Tibial nerve (tissue), 3 donors: ENCODE data around the gene ATRNL1.

Experiments
- POLR2A ChIP-seq, 2 donors: fragments of 450-650 bp; IDR thresholded peaks; one replicate each; pipeline ENCODE4 v1.6.1; 2017; ENCODE audit warnings: antibody characterized with exemption in 2 of 2, mild to moderate bottlenecking in 2 of 2, moderate library complexity in 2 of 2
- TF ChIP-seq, protein P1 (sequence below), 5 experiments: fragments of 200-600 bp in 3 of 5; fragments of 450-650 bp in 2 of 5; sonication (generic) in 3 of 5; IDR thresholded peaks; one replicate each; pipeline ENCODE4 v1.5.1; 2016 to 2019; ENCODE audit warnings: antibody characterized with exemption in 5 of 5, mild to moderate bottlenecking in 3 of 5, moderate library complexity in 2 of 5

DNA sequence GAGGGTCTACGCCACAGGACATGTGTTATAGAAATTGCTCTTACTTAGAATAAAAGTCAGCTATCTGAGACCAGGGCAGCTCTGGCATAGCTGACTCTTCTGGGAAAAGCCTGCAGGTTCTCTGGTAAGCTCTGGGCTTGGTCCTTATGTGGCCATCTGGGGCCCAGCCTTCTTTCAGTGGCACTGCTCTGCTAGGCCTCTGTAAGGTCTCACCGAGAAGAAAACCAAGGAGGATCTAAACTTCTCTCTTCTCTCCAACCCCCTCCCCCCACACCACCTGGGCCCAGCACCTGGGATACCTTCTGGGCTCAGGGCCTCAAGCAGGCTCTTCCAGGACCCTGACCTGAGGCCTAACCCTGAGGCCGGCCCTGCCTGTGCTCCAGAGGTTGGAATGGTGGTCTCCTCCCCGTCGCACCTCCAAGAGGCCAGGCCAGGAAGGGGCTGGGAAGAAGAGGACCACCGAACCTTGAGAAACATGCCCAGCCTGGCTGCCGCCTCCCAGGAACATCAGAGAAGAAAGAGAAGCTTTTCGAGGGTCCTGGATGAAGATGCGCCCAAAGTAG, 856.2 kb downstream of the ATRNL1 start:
- TF ChIP-seq, protein P1, sequence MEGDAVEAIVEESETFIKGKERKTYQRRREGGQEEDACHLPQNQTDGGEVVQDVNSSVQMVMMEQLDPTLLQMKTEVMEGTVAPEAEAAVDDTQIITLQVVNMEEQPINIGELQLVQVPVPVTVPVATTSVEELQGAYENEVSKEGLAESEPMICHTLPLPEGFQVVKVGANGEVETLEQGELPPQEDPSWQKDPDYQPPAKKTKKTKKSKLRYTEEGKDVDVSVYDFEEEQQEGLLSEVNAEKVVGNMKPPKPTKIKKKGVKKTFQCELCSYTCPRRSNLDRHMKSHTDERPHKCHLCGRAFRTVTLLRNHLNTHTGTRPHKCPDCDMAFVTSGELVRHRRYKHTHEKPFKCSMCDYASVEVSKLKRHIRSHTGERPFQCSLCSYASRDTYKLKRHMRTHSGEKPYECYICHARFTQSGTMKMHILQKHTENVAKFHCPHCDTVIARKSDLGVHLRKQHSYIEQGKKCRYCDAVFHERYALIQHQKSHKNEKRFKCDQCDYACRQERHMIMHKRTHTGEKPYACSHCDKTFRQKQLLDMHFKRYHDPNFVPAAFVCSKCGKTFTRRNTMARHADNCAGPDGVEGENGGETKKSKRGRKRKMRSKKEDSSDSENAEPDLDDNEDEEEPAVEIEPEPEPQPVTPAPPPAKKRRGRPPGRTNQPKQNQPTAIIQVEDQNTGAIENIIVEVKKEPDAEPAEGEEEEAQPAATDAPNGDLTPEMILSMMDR (IDR thresholded peaks at IDR 0.05): no peak
- no peak for TF ChIP-seq POLR2A (IDR thresholded peaks at IDR 0.05)
